Measurements from ENCODE around the gene ADAD1. TPM values are rescaled to one million over a fixed set of nuclear protein-coding genes. Genes with fewer than 3 reads are reported as not detected.

ADAD1 gene
- total RNA-seq, 1 experiment from 2014 or later = not detected

GRCh38 chr4:122393276-122393675, 14.5 kb downstream of the ADAD1 start:
- Histone ChIP-seq H3K9me3 (ENCODE audit: control insufficient read depth in 1 of 2, insufficient read depth in 1 of 2, low read depth in 1 of 2, low read length in 2 of 2) (no peaks in the 10 kb centered on the region), H3K4me3 (replicated peaks in 1 of 2; ENCODE audit: low read depth in 1 of 2, low read length in 2 of 2) (no peak overlapping the region), H4K20me1 (ENCODE audit: insufficient read depth) (no peaks in the 10 kb centered on the region), H3K9ac (ENCODE audit: low read length) (no peak overlapping the region), H3K4me1 (ENCODE audit: control insufficient read depth in 1 of 2, insufficient read depth in 2 of 2, low read length in 2 of 2) (no peaks in the 10 kb centered on the region), H3K27me3 (ENCODE audit: insufficient read depth, low read length) (no peaks in the 10 kb centered on the region), H3K4me2 (ENCODE audit: low read length) (no peak overlapping the region), H3K9me2 (ENCODE audit: insufficient read depth) (no peaks in the 10 kb centered on the region), H3K27ac (ENCODE audit: low read depth, low read length) (no peak overlapping the region), H3K36me3 (ENCODE audit: control insufficient read depth in 1 of 2, insufficient read depth in 2 of 2, low read length in 2 of 2) (no peaks in the 10 kb centered on the region), H3K79me2 (ENCODE audit: insufficient read depth, low read length) (no peaks in the 10 kb centered on the region), H2AFZ (ENCODE audit: low read depth, low read length, poor library complexity, severe bottlenecking) (no peak overlapping the region)
- DNase-seq (ENCODE audit: low read depth, low spot score) = no peak
- no TSS peak for BruUV-seq (replicated peaks)
- TF ChIP-seq CEBPB (IDR thresholded peaks at IDR 0.05; ENCODE audit: low read depth) (no peak), SRF (IDR thresholded peaks at IDR 0.05; ENCODE audit: low read depth) (no peak), YY1 (IDR thresholded peaks at IDR 0.05; ENCODE audit: extremely low read depth, insufficient replicate concordance, low read depth, low read length) (no peak), TCF7L2 (IDR thresholded peaks at IDR 0.05; ENCODE audit: borderline replicate concordance, extremely low read depth, insufficient read depth, insufficient read length) (no peak), SIN3A (IDR thresholded peaks at IDR 0.05; ENCODE audit: low read depth) (no peak), CBX3 (IDR thresholded peaks at IDR 0.05; ENCODE audit: low read depth) (no peak), ELF1 (IDR thresholded peaks at IDR 0.05; ENCODE audit: borderline replicate concordance, low read depth) (no peak), RAD21 (IDR thresholded peaks at IDR 0.05; ENCODE audit: low read depth) (no peak), EZH2phosphoT487 (IDR thresholded peaks at IDR 0.05; ENCODE audit: borderline replicate concordance) (no peak), ZFX (IDR thresholded peaks at IDR 0.05) (no peak), ZBTB33 (IDR thresholded peaks at IDR 0.05; ENCODE audit: extremely low read depth, insufficient replicate concordance, low read length) (no peak), ZNF274 (IDR thresholded peaks at IDR 0.05; ENCODE audit: low read depth, low read length) (no peak), EZH2 (IDR thresholded peaks at IDR 0.05) (no peak), CTCF (IDR thresholded peaks at IDR 0.05 in 2 of 3, conservative IDR thresholded peaks at IDR 0.05 in 1 of 3; ENCODE audit: borderline replicate concordance in 1 of 3, insufficient read depth in 1 of 3, low read depth in 2 of 3, low read length in 2 of 3) (no peak), FOSL1 (IDR thresholded peaks at IDR 0.05; ENCODE audit: low read depth) (no peak), ATF3 (IDR thresholded peaks at IDR 0.05) (no peak)
- ChIA-PET RAD21 (ENCODE audit: low non-redundant PET in 1 of 2, low total read pairs in 2 of 2, uncharacterized antibody in 2 of 2, unreplicated experiment in 2 of 2) (no interaction called here), CTCF (no interaction called here), POLR2A (no interaction called here)
- no peak for ATAC-seq
- intact Hi-C loops (cut with micrococcal nuclease) = no loop called here

All from HCT116 (cell line).